ENCODE results near the gene TMEM100.

- no peak for TF ChIP-seq GATA2 (IDR thresholded peaks at IDR 0.05; ENCODE audit: low read depth, low read length)
- no peak for TF ChIP-seq GATA3 (IDR thresholded peaks at IDR 0.05; ENCODE audit: low read depth, low read length)
Observed at GRCh38 chr17:55760643-55761355, 38.1 kb upstream of the TMEM100 start.

All from SH-SY5Y (cell line).